Neuronal stem cell (in vitro differentiated cells): ENCODE data around the gene RAP1A.

Experiments used
- DNase-seq: peaks from one replicate; pipeline ENCODE4 v3.0.0-alpha.2; 2013; ENCODE audit warnings: low spot score
- H2AFZ ChIP-seq: one replicate; pipeline ENCODE4 v1.6.1; 2013; ENCODE audit warnings: mild to moderate bottlenecking, low read length, inconsistent platforms
- H2AK5ac ChIP-seq: 2 replicates; pipeline ENCODE4 v1.6.1; 2013; ENCODE audit warnings: low read depth, mild to moderate bottlenecking, inconsistent platforms, low read length, moderate library complexity, mixed read lengths
- H2BK120ac ChIP-seq: 2 replicates; pipeline ENCODE4 v1.6.1; 2013; ENCODE audit warnings: low read depth, mild to moderate bottlenecking, inconsistent platforms, low read length, moderate library complexity, mixed read lengths
- H2BK12ac ChIP-seq: one replicate; pipeline ENCODE4 v1.6.1; 2013; ENCODE audit warnings: low read length, inconsistent platforms
- H2BK15ac ChIP-seq: 2 replicates; pipeline ENCODE4 v1.6.1; 2013; ENCODE audit warnings: mild to moderate bottlenecking, low read length, inconsistent platforms, mixed read lengths
- H2BK5ac ChIP-seq: one replicate; pipeline ENCODE4 v1.6.1; 2013; ENCODE audit warnings: inconsistent platforms, mild to moderate bottlenecking, low read length, moderate library complexity
- H3K14ac ChIP-seq: one replicate; pipeline ENCODE4 v1.6.1; 2013; ENCODE audit warnings: low read length, inconsistent platforms
- H3K18ac ChIP-seq: 2 replicates; pipeline ENCODE4 v1.6.1; 2013; ENCODE audit warnings: low read length, inconsistent platforms
- H3K23ac ChIP-seq: 2 replicates; pipeline ENCODE4 v1.6.1; 2013; ENCODE audit warnings: low read depth, mild to moderate bottlenecking, mixed read lengths, low read length, inconsistent platforms; ENCODE audit not compliant: poor library complexity
- H3K27ac ChIP-seq: replicated peaks from 3 replicates; pipeline ENCODE4 v1.5.1; 2013; ENCODE audit warnings: low read length, inconsistent platforms
- H3K27me3 ChIP-seq, 3 experiments: 2 replicates each; pipeline ENCODE4 v1.6.1; 2013; ENCODE audit warnings: low read length in 3 of 3, mild to moderate bottlenecking in 2 of 3, inconsistent platforms in 1 of 3, low read depth in 1 of 3, mixed read lengths in 1 of 3, moderate library complexity in 1 of 3; ENCODE audit not compliant: control insufficient read depth in 3 of 3, insufficient read depth in 3 of 3
- H3K36me3 ChIP-seq, 2 donors: replicated peaks in 1 of 2; 2 replicates each; pipeline ENCODE4 v1.6.1; 2013; ENCODE audit warnings: low read length in 2 of 2; ENCODE audit not compliant: control insufficient read depth in 2 of 2, insufficient read depth in 2 of 2
- H3K4ac ChIP-seq: 2 replicates; pipeline ENCODE4 v1.6.1; 2013; ENCODE audit warnings: inconsistent platforms, mild to moderate bottlenecking, low read length, moderate library complexity
- H3K4me1 ChIP-seq, 2 donors: 1 replicate in 1 of 2; 2 replicates in 1 of 2; pipeline ENCODE4 v1.6.1; 2013; ENCODE audit warnings: low read length in 2 of 2, low read depth in 1 of 2; ENCODE audit not compliant: control insufficient read depth in 2 of 2, insufficient read depth in 1 of 2
- H3K4me2 ChIP-seq: one replicate; pipeline ENCODE4 v1.6.1; 2013; ENCODE audit warnings: mild to moderate bottlenecking, low read length, inconsistent platforms; ENCODE audit not compliant: insufficient read depth, poor library complexity, severe bottlenecking
- H3K4me3 ChIP-seq, 2 donors: 2 replicates each; pipeline ENCODE4 v1.5.1; 2013; ENCODE audit warnings: low read length in 2 of 2, mild to moderate bottlenecking in 2 of 2, inconsistent platforms in 1 of 2, moderate library complexity in 1 of 2
- H3K79me1 ChIP-seq: one replicate; pipeline ENCODE4 v1.6.1; 2013; ENCODE audit warnings: low read depth, mild to moderate bottlenecking, inconsistent platforms, low read length, moderate library complexity
- H3K9ac ChIP-seq: one replicate; pipeline ENCODE4 v1.6.1; 2013; ENCODE audit warnings: mild to moderate bottlenecking, low read depth, low read length, inconsistent platforms; ENCODE audit not compliant: poor library complexity
- H3K9me3 ChIP-seq, 2 donors: replicated peaks in 1 of 2; 2 replicates each; pipeline versions ENCODE3 to v1.6.1; 2013; ENCODE audit warnings: low read length in 2 of 2, mild to moderate bottlenecking in 2 of 2, inconsistent platforms in 1 of 2, low read depth in 1 of 2, mixed read lengths in 1 of 2, moderate library complexity in 1 of 2; ENCODE audit not compliant: control insufficient read depth in 2 of 2, insufficient read depth in 1 of 2
- H4K8ac ChIP-seq: one replicate; pipeline ENCODE4 v1.6.1; 2013; ENCODE audit warnings: low read depth, mild to moderate bottlenecking, inconsistent platforms, low read length, moderate library complexity
- H4K91ac ChIP-seq: one replicate; pipeline ENCODE4 v1.6.1; 2013; ENCODE audit warnings: low read length, low read depth, mild to moderate bottlenecking, inconsistent platforms; ENCODE audit not compliant: poor library complexity
- WGBS, 2 donors: extraction: QIAGEN DNeasy Blood & Tissue Kit; methylation state at CpG; one replicate each; pipeline ENCODE4 v1.1.7; 2013; ENCODE audit warnings: missing lambda C conversion rate in 2 of 2, mixed read lengths in 1 of 2; ENCODE audit not compliant: insufficient read length in 2 of 2, insufficient replicate concordance in 1 of 2; ENCODE audit errors: extremely low coverage in 2 of 2; 5-methylcytosine and 5-hydroxymethylcytosine counted together

Gene RAP1A

GRCh38 chr1:111738436-111739193 is 119.0 kb downstream of the RAP1A start:
- H3K36me3 ChIP-seq: no peaks in the 10 kb centered on the region
- H4K91ac ChIP-seq: peak overlapping the region; percentile 80
- no peak overlapping the region for H4K8ac ChIP-seq
- peak overlapping the region; percentile 84 for H2BK5ac ChIP-seq
- H3K4me1 ChIP-seq: peaks cover 30 to 43% of the 10 kb centered on the region in 2 donors
- DNase-seq: no peak
- H3K4me3 ChIP-seq: peak overlapping the region; percentile 55 to 78
- peak overlapping the region; percentile 98 for H3K4me2 ChIP-seq
- H3K79me1 ChIP-seq: peaks cover 4% of the 10 kb centered on the region
- H3K9me3 ChIP-seq: no peaks in the 10 kb centered on the region
- peak overlapping the region; percentile 64 for H3K27ac ChIP-seq
- peak overlapping the region; percentile 46 for H3K23ac ChIP-seq
- peak overlapping the region; percentile 78 for H3K9ac ChIP-seq
- peak overlapping the region; percentile 70 for H2BK120ac ChIP-seq
- peak overlapping the region; percentile 96 for H3K18ac ChIP-seq
- no peak overlapping the region for H2BK12ac ChIP-seq
- peak overlapping the region; percentile 94 for H2AFZ ChIP-seq
- peaks cover 0 to 2% (median 0%) of the 10 kb centered on the region in 3 experiments for H3K27me3 ChIP-seq
- H2AK5ac ChIP-seq: peak overlapping the region; percentile 57
- no peak overlapping the region for H2BK15ac ChIP-seq
- WGBS, 2 donors: no CpG with 5 or more reads among the region's 61 CpGs
- H3K14ac ChIP-seq: peak overlapping the region; percentile 42
- H3K4ac ChIP-seq: no peak overlapping the region

GRCh38 chr1:111739194-111739924 is 119.8 kb downstream of the RAP1A start, which contains the start of gene INKA2:
INKA2 (minus strand) TSS chr1:111739395; CDS start chr1:111739242, 153 bp downstream.
- Histone ChIP-seq H4K8ac (no peak within 1 kb of the TSS), H3K36me3 (no peaks in the 10 kb centered on the region), H3K27me3 (peaks cover 0 to 2% (median 0%) of the 10 kb centered on the region in 3 experiments), H3K27ac (peak within 1 kb of the TSS; percentile 90), H2AK5ac (peak within 1 kb of the TSS; percentile 57), H3K14ac (peak within 1 kb of the TSS; percentile 42), H2BK15ac (no peak within 1 kb of the TSS), H2BK12ac (no peak within 1 kb of the TSS), H4K91ac (peak within 1 kb of the TSS; percentile 80), H2BK5ac (peak within 1 kb of the TSS; percentile 84), H2BK120ac (peak within 1 kb of the TSS; percentile 70), H3K4me3 (peak within 1 kb of the TSS; percentile 55 to 78), H3K4me2 (peak within 1 kb of the TSS; percentile 98), H3K23ac (peak within 1 kb of the TSS; percentile 46), H3K9ac (peak within 1 kb of the TSS; percentile 78), H3K18ac (peak within 1 kb of the TSS; percentile 96), H3K79me1 (peaks cover 4% of the 10 kb centered on the region), H3K4me1 (peaks cover 27 to 36% of the 10 kb centered on the region in 2 donors), H2AFZ (peak within 1 kb of the TSS; percentile 94), H3K9me3 (no peaks in the 10 kb centered on the region), H3K4ac (no peak within 1 kb of the TSS)
- peak; percentile 88 for DNase-seq
- no CpG with 5 or more reads among the region's 59 CpGs for WGBS, 2 donors

GRCh38 chr1:111739925-111740765 is 120.6 kb downstream of the RAP1A start:
- Histone ChIP-seq H2AK5ac (no peak overlapping the region), H4K91ac (peak overlapping the region; percentile 40), H3K4me3 (peak overlapping the region; percentile 55 to 66), H4K8ac (no peak overlapping the region), H3K79me1 (peaks cover 4% of the 10 kb centered on the region), H3K36me3 (no peaks in the 10 kb centered on the region), H3K27me3 (peaks cover 0 to 2% (median 0%) of the 10 kb centered on the region in 3 experiments), H3K18ac (peak overlapping the region; percentile 88), H3K27ac (peak overlapping the region; percentile 90), H3K4me2 (peak overlapping the region; percentile 98), H2BK12ac (no peak overlapping the region), H3K14ac (no peak overlapping the region), H2BK120ac (no peak overlapping the region), H3K23ac (no peak overlapping the region), H2AFZ (peak overlapping the region; percentile 94), H2BK5ac (no peak overlapping the region), H3K9ac (peak overlapping the region; percentile 75), H3K4ac (no peak overlapping the region), H3K9me3 (no peaks in the 10 kb centered on the region), H3K4me1 (peaks cover 27 to 31% of the 10 kb centered on the region in 2 donors), H2BK15ac (no peak overlapping the region)
- peak; percentile 85 for DNase-seq
- no CpG with 5 or more reads among the region's 63 CpGs for WGBS, 2 donors
